ENCODE data around the gene DGKQ.
"Not testable (repeated sequence)": the region's sequence is repeated elsewhere in the genome, so short reads cannot be mapped to it uniquely, and the experiment has no call there.

Gene DGKQ

GRCh38 chr4:921830-922331, 51.5 kb downstream of the DGKQ start:
- DNase-seq (ENCODE audit: extremely low read depth, low read depth), result no peak
- no peak for TF ChIP-seq CTCF (IDR thresholded peaks at IDR 0.05; ENCODE audit: low read depth, low read length)

GRCh38 chr4:919004-919680, 54.2 kb downstream of the DGKQ start:
- not testable (repeated sequence) for DNase-seq (ENCODE audit: extremely low read depth, low read depth)

GRCh38 chr4:918591-918990, 54.8 kb downstream of the DGKQ start:
- not testable (repeated sequence) for DNase-seq (ENCODE audit: extremely low read depth, low read depth)

GRCh38 chr4:917992-918391, 55.4 kb downstream of the DGKQ start:
- no peak for TF ChIP-seq CTCF (IDR thresholded peaks at IDR 0.05; ENCODE audit: low read depth, low read length)
- DNase-seq (ENCODE audit: extremely low read depth, low read depth), result no peak

GRCh38 chr4:917466-917865, 55.9 kb downstream of the DGKQ start:
- no peak for DNase-seq (ENCODE audit: extremely low read depth, low read depth)
- TF ChIP-seq CTCF (IDR thresholded peaks at IDR 0.05; ENCODE audit: low read depth, low read length), result no peak

- DNase-seq (ENCODE audit: extremely low read depth, low read depth), result no peak
Observed at GRCh38 chr4:915595-915994, 57.8 kb downstream of the DGKQ start.

GRCh38 chr4:915041-915474, 58.3 kb downstream of the DGKQ start:
- DNase-seq (ENCODE audit: extremely low read depth, low read depth), result no peak
- TF ChIP-seq CTCF (IDR thresholded peaks at IDR 0.05; ENCODE audit: low read depth, low read length), result no peak

More at GRCh38 chr4:915595-915994, 57.8 kb downstream of the DGKQ start:
- TF ChIP-seq CTCF (IDR thresholded peaks at IDR 0.05; ENCODE audit: low read depth, low read length), result no peak

- DNase-seq (ENCODE audit: extremely low read depth, low read depth), result no peak
- no peak for TF ChIP-seq CTCF (IDR thresholded peaks at IDR 0.05; ENCODE audit: low read depth, low read length)
Observed at GRCh38 chr4:914531-914930, 58.8 kb downstream of the DGKQ start.

Data from AG09319 (cell line).